Smooth muscle cell (in vitro differentiated cells): ENCODE data around the gene PGM2L1. TPM values are rescaled to one million over a fixed set of nuclear protein-coding genes. Genes with fewer than 3 reads are reported as not detected.

Source experiments
- DNase-seq: peaks from one replicate; lab custom pipeline; 2025; ENCODE audit not compliant: unreplicated experiment; lab: John Stamatoyannopoulos, UW
- H2AFZ ChIP-seq: fragments of 200-600 bp; sonication (generic); 2 replicates; pipeline ENCODE4 v1.6.0; 2016; ENCODE audit warnings: antibody characterized with exemption, low read depth, mild to moderate bottlenecking
- H3F3A ChIP-seq: fragments of 200-600 bp; sonication (generic); 2 replicates; pipeline ENCODE4 v1.6.0; 2017; ENCODE audit warnings: antibody characterized with exemption, low read depth
- H3K27ac ChIP-seq: fragments of 200-600 bp; sonication (generic); 2 replicates; pipeline ENCODE4 v1.5.1; 2016; ENCODE audit warnings: low read depth, mild to moderate bottlenecking
- H3K27me3 ChIP-seq: fragments of 200-600 bp; sonication (generic); 2 replicates; pipeline ENCODE4 v1.6.1; 2016; ENCODE audit warnings: low read depth, mild to moderate bottlenecking
- H3K36me3 ChIP-seq: fragments of 200-600 bp; sonication (generic); 2 replicates; pipeline ENCODE4 v1.5.1; 2016; ENCODE audit warnings: low read depth
- H3K4me1 ChIP-seq: fragments of 200-600 bp; sonication (generic); 2 replicates; pipeline ENCODE4 v1.5.1; 2016; ENCODE audit warnings: low read depth
- H3K4me2 ChIP-seq: fragments of 200-600 bp; sonication (generic); 2 replicates; pipeline ENCODE4 v1.6.0; 2016; ENCODE audit warnings: mild to moderate bottlenecking
- H3K4me3 ChIP-seq: fragments of 200-600 bp; sonication (generic); 2 replicates; pipeline ENCODE4 v1.5.1; 2016; ENCODE audit warnings: mild to moderate bottlenecking
- H3K79me2 ChIP-seq: fragments of 200-600 bp; sonication (generic); 2 replicates; pipeline ENCODE4 v1.6.0; 2016; ENCODE audit warnings: low read depth, mild to moderate bottlenecking
- H3K9ac ChIP-seq: fragments of 200-600 bp; sonication (generic); 2 replicates; pipeline ENCODE4 v1.6.0; 2016; ENCODE audit warnings: low read depth
- H3K9me3 ChIP-seq: fragments of 200-600 bp; sonication (generic); replicated peaks from 2 replicates; pipeline ENCODE4 v1.5.1; 2016; ENCODE audit warnings: low read depth
- H4K20me1 ChIP-seq: fragments of 200-600 bp; sonication (generic); 2 replicates; pipeline ENCODE4 v1.6.0; 2016; ENCODE audit warnings: low read depth
- CTCF ChIP-seq: fragments of 200-600 bp; sonication (generic); IDR thresholded peaks from 2 replicates; pipeline ENCODE4 v1.5.1; 2017; ENCODE audit warnings: borderline replicate concordance, mild to moderate bottlenecking, antibody characterized with exemption; ENCODE audit not compliant: insufficient read depth, poor library complexity, severe bottlenecking
- microRNA counts: library from miRNA; unstranded; fragments of <30 nt; microRNA quantifications from one replicate; lab custom pipeline; 2016
- microRNA-seq: library from miRNA; unstranded; fragments of <30 nt; microRNA quantifications from one replicate; pipeline ENCODE4, GENCODE V29; 2016; ENCODE audit warnings: borderline number of aligned reads
- polyA plus RNA-seq: library from polyadenylated mRNA; unstranded; fragments of >200 nt; fragmentation: Nextera tagmentation; extraction: Ambion mirVana; gene quantifications from 2 replicates; pipeline ENCODE4 v1.2.1, GENCODE V29; 2016
- small RNA-seq: library from RNA; depleted of rRNA; stranded (forward); fragments of <200 nt; gene quantifications from one replicate; pipeline ENCODE3, GENCODE V24; 2014
- total RNA-seq: library from RNA; depleted of rRNA; stranded (reverse); fragments of >200 nt; gene quantifications from 2 replicates; pipeline ENCODE4 v1.2.3, GENCODE V29; 2014

Gene PGM2L1
- total and polyA plus RNA-seq, 2 experiments from 2014 or later, result 6.7 to 17.5 TPM

- Histone ChIP-seq H3F3A (peaks cover 12% of the 10 kb centered on the region), H3K9me3 (no peaks in the 10 kb centered on the region), H3K4me2 (no peak overlapping the region), H3K36me3 (no peaks in the 10 kb centered on the region), H3K9ac (no peak overlapping the region), H3K79me2 (no peaks in the 10 kb centered on the region), H3K4me3 (no peak overlapping the region), H3K27ac (no peak overlapping the region), H2AFZ (no peak overlapping the region), H3K27me3 (no peaks in the 10 kb centered on the region), H4K20me1 (no peaks in the 10 kb centered on the region), H3K4me1 (peaks cover 7% of the 10 kb centered on the region)
- no peak for DNase-seq
- no peak for TF ChIP-seq CTCF
These were observed 117.7 kb downstream of the PGM2L1 start for GRCh38 chr11:74280494-74280893.

MicroRNAs within 50 kb of the gene (microRNA counts, 767-probe panel; counts per million panel counts)
- 183 counts per million for microRNA hsa-miR-548al (lab: Ali Mortazavi, UCI)

Small RNA genes lying within 50 kb of the gene (microRNA-seq; reads per million reads assigned to microRNA genes)
- gene MIR548AL, result not detected

Small RNA genes lying within 50 kb of the gene (small RNA-seq; reads per million reads assigned to genes)
- gene MIR548AL, result 0.13 reads per million

Other genes with a start within 250 kb of the PGM2L1 start
- gene C2CD3, start 227.4 kb downstream of the PGM2L1 start, total RNA-seq, result 13.3 and 24.1 TPM in 2 replicates
- gene C2CD3, start 227.4 kb downstream of the PGM2L1 start, polyA plus RNA-seq, result 4.9 and 10.6 TPM in 2 replicates
- 44.9 and 67.1 TPM in 2 replicates for gene PPME1, start 227.1 kb downstream of the PGM2L1 start, total RNA-seq
- 68.9 and 69.1 TPM in 2 replicates for gene PPME1, start 227.1 kb downstream of the PGM2L1 start, polyA plus RNA-seq
- 6.9 and 13.5 TPM in 2 replicates for gene P4HA3, start 86.8 kb downstream of the PGM2L1 start, total RNA-seq
- 11.8 and 18.9 TPM in 2 replicates for gene P4HA3, start 86.8 kb downstream of the PGM2L1 start, polyA plus RNA-seq
- 3.9 and 6.3 TPM in 2 replicates for gene KCNE3, start 69.1 kb upstream of the PGM2L1 start, total RNA-seq
- gene KCNE3, start 69.1 kb upstream of the PGM2L1 start, polyA plus RNA-seq, result 4.2 and 5.1 TPM in 2 replicates
- gene LIPT2, start 95.3 kb upstream of the PGM2L1 start, total RNA-seq, result 4.0 and 6.5 TPM in 2 replicates
- 9.7 and 10.2 TPM in 2 replicates for gene LIPT2, start 95.3 kb upstream of the PGM2L1 start, polyA plus RNA-seq
- gene POLD3, start 194.1 kb upstream of the PGM2L1 start, total RNA-seq, result 20.4 and 21.0 TPM in 2 replicates
- gene POLD3, start 194.1 kb upstream of the PGM2L1 start, polyA plus RNA-seq, result 17.2 and 33.9 TPM in 2 replicates